Smooth muscle cell of the coronary artery (primary cell): ENCODE measurements around the gene AP3D1. TPM values are rescaled to one million over a fixed set of nuclear protein-coding genes. Genes with fewer than 3 reads are reported as not detected.

Source experiments
- total RNA-seq: library from RNA; depleted of rRNA; stranded (reverse); fragments of >200 nt; gene quantifications from 2 replicates; pipeline ENCODE4 v1.2.3, GENCODE V29; 2014; ENCODE audit warnings: low replicate concordance

AP3D1 gene
- total RNA-seq = 97.0 and 114 TPM in 2 replicates

DNA sequence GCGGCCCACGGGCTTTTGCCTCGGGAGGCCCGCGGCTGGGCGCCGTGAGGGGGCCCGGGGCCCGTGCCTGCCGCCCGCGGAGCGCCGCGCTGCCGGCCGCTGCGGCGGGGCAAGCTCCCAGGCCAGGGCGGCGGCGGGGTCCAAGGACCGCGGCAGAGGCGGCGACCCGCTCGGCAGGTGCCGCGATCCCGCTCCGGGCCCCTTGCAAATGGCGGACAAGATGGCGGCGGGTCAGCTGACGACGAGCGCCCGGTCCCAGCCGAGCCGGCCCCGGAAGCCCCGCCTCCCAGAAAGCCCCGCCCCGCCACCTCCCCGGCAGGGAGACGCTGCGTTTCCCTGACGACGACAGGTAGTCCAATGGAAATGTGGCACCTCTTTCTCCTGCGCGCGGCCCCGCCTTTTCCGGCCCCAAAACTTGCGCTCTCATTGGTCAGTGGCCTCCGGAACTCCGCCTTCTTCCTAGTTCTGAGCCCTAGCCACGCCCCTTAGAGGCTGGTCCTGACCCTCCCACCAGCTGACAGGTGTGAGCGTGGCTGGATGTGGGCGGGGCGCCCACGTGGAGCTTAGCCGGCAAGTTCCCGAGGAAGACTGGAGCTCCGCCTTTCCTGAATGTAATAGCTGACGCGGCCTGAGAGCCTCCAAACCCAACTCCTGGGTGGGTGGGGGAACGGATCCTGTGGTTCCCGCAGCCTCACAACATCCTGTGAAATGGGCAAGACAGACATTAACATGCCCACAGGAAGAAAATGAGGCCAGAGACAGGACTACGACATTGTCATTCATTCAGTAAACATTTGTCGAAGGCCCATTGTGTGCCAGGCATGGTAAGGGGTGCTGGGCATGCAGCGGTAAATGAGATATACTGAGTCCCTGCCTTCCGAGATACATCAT lies at the start of gene AP3D1:
AP3D1 (minus strand) TSS at position 228 of the 891 bp plus-strand sequence. CDS start 232 bp downstream, outside the sequence.

DNA sequence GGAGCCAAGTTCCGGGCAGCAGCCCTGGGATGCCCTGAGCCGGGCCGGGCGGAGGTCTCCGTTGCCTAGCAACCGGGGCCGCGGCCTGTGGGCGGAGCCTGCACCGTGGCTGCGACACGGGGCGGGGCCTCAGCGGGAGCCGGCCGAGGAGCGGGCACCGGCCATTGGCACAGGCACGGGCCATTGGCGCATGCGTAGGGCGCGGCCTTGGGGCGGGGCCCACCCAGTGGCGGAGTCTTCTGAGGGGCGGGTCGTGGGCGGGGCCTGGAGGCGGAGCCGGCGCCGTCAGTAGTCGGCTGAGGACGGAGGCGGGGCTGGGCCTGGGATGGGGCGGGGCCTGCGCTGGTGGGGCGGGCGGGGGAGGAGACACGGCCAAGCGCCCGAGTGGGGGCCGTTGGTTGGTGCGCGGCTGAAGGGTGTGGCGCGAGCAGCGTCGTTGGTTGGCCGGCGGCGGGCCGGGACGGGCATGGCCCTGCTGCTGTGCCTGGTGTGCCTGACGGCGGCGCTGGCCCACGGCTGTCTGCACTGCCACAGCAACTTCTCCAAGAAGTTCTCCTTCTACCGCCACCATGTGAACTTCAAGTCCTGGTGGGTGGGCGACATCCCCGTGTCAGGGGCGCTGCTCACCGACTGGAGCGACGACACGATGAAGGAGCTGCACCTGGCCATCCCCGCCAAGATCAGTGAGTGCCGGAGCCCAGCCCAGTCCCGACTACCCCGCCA lies 54.7 kb downstream of the AP3D1 start, which contains the start of gene IZUMO4:
IZUMO4 (plus strand) TSS at position 436 of the 723 bp plus-strand sequence; CDS start at position 467, 31 bp downstream.

DNA sequence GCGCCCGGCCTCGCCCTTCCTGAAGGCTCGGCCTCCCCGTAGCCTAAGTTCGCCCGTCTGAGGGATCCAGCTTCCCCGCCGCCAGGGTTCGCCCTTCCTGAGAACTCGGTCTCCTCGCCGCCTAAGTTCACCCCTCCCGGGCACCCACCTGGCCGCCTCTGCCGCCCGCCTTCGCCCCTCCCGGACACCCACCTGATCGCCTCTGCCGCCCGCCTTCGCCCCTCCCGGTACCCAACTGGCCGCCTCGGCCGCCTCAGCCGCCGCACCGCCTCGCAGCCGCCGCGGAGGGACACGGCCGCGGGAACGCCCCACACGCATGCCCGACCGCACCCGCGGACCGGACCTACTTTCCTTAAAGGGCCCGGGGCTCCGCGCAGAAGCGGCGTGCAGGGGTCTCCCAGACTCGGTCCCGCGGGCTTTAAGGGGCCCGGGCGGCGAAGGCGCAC lies 55.3 kb downstream of the AP3D1 start, which contains the start of gene MOB3A:
MOB3A (minus strand) TSS at position 293 of the 446 bp plus-strand sequence. CDS start 17,766 bp downstream, outside the sequence.

GRCh38 chr19:2050991-2051772 lies 100.2 kb downstream of the AP3D1 start, which contains the start of gene MKNK2:
TSS of gene MKNK2 (minus strand) at chr19:2051244. CDS start at chr19:2050851, 393 bp downstream.

Other genes starting within 250 kb of the AP3D1 start
- 2.0 and 2.1 TPM in 2 replicates for gene ADAT3, start 246.2 kb downstream of the AP3D1 start, total RNA-seq
- gene SCAMP4, start 246.2 kb downstream of the AP3D1 start, total RNA-seq = 12.4 and 20.6 TPM in 2 replicates
- gene CSNK1G2, start 210.4 kb downstream of the AP3D1 start, total RNA-seq = 81.2 and 81.9 TPM in 2 replicates
- 45.7 and 76.4 TPM in 2 replicates for gene BTBD2, start 135.9 kb downstream of the AP3D1 start, total RNA-seq
- 93.6 and 184 TPM in 2 replicates for gene MKNK2, start 100.3 kb downstream of the AP3D1 start, total RNA-seq
- 11.0 and 13.1 TPM in 2 replicates for gene MOB3A, start 55.2 kb downstream of the AP3D1 start, total RNA-seq
- 0.90 and 2.1 TPM in 2 replicates for gene IZUMO4, start 54.7 kb downstream of the AP3D1 start, total RNA-seq
- gene DOT1L, start 12.4 kb upstream of the AP3D1 start, total RNA-seq = 2.7 and 4.7 TPM in 2 replicates
- 26.0 and 68.1 TPM in 2 replicates for gene PLEKHJ1, start 84.8 kb upstream of the AP3D1 start, total RNA-seq
- 15.4 and 32.9 TPM in 2 replicates for gene SF3A2, start 85.3 kb upstream of the AP3D1 start, total RNA-seq
- 0.12 and 0.38 TPM in 2 replicates for gene AMH, start 97.8 kb upstream of the AP3D1 start, total RNA-seq
- not detected in 2 replicates for gene JSRP1, start 104.9 kb upstream of the AP3D1 start, total RNA-seq
- gene PEAK3, start 130.6 kb upstream of the AP3D1 start, total RNA-seq = not detected in 2 replicates
- gene LINGO3, start 156.6 kb upstream of the AP3D1 start, total RNA-seq = under 0.01 TPM in 1 of 2 replicates, not detected in the other
- gene LSM7, start 177.0 kb upstream of the AP3D1 start, total RNA-seq = 73.2 and 187 TPM in 2 replicates
- 21.1 and 42.9 TPM in 2 replicates for gene SPPL2B, start 177.1 kb upstream of the AP3D1 start, total RNA-seq
- gene TMPRSS9, start 208.7 kb upstream of the AP3D1 start, total RNA-seq = not detected in 2 replicates